ENCODE measurements around the gene SPOCK3. TPM values are rescaled to one million over a fixed set of nuclear protein-coding genes. Genes with fewer than 3 reads are reported as not detected.

Gene SPOCK3
- total RNA-seq, 1 experiment from 2014 or later = 1.4 TPM

- no peaks in the 10 kb centered on the region for H3K27me3 ChIP-seq (ENCODE audit: control insufficient read depth, insufficient read depth, low read length)
- H3K4me1 ChIP-seq (ENCODE audit: control insufficient read depth, insufficient read depth, low read length) = no peaks in the 10 kb centered on the region
- CTCF ChIA-PET = no interaction called here
- H3K9me3 ChIP-seq (ENCODE audit: control insufficient read depth, insufficient read depth, low read depth, low read length) = no peaks in the 10 kb centered on the region
- no peak overlapping the region for H3K27ac ChIP-seq (ENCODE audit: low read length)
- H3K36me3 ChIP-seq (ENCODE audit: control insufficient read depth, insufficient read depth, low read length) = no peaks in the 10 kb centered on the region
- POLR2A ChIA-PET = no interaction called here
- no peak for ATAC-seq
- H3K4me3 ChIP-seq (ENCODE audit: low read depth in 2 of 2, low read length in 2 of 2) = no peak overlapping the region
- TF ChIP-seq POLR2AphosphoS5 (IDR thresholded peaks at IDR 0.05; ENCODE audit: low read depth, low read length) (no peak), CTCF (IDR thresholded peaks at IDR 0.05) (no peak), REST (IDR thresholded peaks at IDR 0.05; ENCODE audit: insufficient read depth in 1 of 2, low read depth in 2 of 2, low read length in 1 of 2) (no peak), SIN3A (IDR thresholded peaks at IDR 0.05; ENCODE audit: borderline replicate concordance, insufficient read depth, low read depth, low read length) (no peak), TCF7L2 (IDR thresholded peaks at IDR 0.05; ENCODE audit: low read depth, low read length) (no peak)
- in situ Hi-C loops (cut with HindIII; ENCODE audit: low pct_unique_long_range_greater_than_20kb, low sequenced_read_pairs) (no loop called here), intact Hi-C loops (cut with micrococcal nuclease; ENCODE audit: unreplicated experiment) (no loop called here)
- no peak for DNase-seq (ENCODE audit: low read depth, low spot score)
- no TSS peak for BruUV-seq (replicated peaks)
These were observed 498.7 kb downstream of the SPOCK3 start for GRCh38 chr4:166735553-166735952.

- H3K4me3 ChIP-seq (ENCODE audit: low read depth in 2 of 2, low read length in 2 of 2) = no peak overlapping the region
- CTCF ChIA-PET = no interaction called here
- TF ChIP-seq POLR2AphosphoS5 (IDR thresholded peaks at IDR 0.05; ENCODE audit: low read depth, low read length) (no peak), CTCF (IDR thresholded peaks at IDR 0.05) (no peak), SIN3A (IDR thresholded peaks at IDR 0.05; ENCODE audit: borderline replicate concordance, insufficient read depth, low read depth, low read length) (no peak), TCF7L2 (IDR thresholded peaks at IDR 0.05; ENCODE audit: low read depth, low read length) (no peak), REST (IDR thresholded peaks at IDR 0.05; ENCODE audit: insufficient read depth in 1 of 2, low read depth in 2 of 2, low read length in 1 of 2) (no peak)
- DNase-seq (ENCODE audit: low read depth, low spot score) = no peak
- intact Hi-C loops (cut with micrococcal nuclease; ENCODE audit: unreplicated experiment) (no loop called here), in situ Hi-C loops (cut with HindIII; ENCODE audit: low pct_unique_long_range_greater_than_20kb, low sequenced_read_pairs) (no loop called here)
- no peaks in the 10 kb centered on the region for H3K4me1 ChIP-seq (ENCODE audit: control insufficient read depth, insufficient read depth, low read length)
- POLR2A ChIA-PET = no interaction called here
- no peak for ATAC-seq
- no TSS peak for BruUV-seq (replicated peaks)
- no peaks in the 10 kb centered on the region for H3K27me3 ChIP-seq (ENCODE audit: control insufficient read depth, insufficient read depth, low read length)
- no peak overlapping the region for H3K27ac ChIP-seq (ENCODE audit: low read length)
- H3K36me3 ChIP-seq (ENCODE audit: control insufficient read depth, insufficient read depth, low read length) = no peaks in the 10 kb centered on the region
- H3K9me3 ChIP-seq (ENCODE audit: control insufficient read depth, insufficient read depth, low read depth, low read length) = no peaks in the 10 kb centered on the region
These were observed 499.5 kb downstream of the SPOCK3 start for GRCh38 chr4:166734797-166735196.

Data from Panc1 (cell line).